ENCODE results near the gene NOP16.

Gene NOP16, protein sequence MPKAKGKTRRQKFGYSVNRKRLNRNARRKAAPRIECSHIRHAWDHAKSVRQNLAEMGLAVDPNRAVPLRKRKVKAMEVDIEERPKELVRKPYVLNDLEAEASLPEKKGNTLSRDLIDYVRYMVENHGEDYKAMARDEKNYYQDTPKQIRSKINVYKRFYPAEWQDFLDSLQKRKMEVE

DNA sequence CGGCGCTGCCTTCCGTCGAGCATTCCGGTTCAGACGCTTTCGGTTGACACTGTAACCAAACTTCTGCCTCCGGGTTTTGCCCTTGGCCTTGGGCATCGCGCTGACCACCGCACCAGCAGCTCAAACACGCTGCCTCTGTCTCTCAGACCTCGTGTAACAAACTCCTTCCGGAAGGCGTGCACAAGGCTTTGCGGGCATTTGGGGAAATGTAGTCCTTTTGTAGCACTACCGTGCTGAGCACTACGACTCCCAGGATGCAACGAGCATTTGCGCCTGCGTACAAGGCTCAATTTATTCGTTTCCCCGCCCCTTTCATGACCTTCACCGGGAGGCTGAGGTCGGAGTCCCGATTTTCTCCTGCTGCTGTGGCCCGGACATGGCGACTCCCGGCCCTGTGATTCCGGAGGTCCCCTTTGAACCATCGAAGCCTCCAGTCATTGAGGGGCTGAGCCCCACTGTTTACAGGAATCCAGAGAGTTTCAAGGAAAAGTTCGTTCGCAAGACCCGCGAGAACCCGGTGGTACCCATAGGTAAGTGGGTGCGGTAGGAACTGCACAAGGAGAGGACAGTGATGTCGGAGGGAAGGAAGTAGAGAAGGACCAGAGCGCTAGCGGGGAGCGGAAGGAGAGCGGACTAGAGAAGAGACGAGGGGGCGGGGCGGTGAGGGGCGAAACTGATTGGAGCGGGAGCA, at the start of gene NOP16, which contains the start of gene HIGD2A:
TSS of gene NOP16 (minus strand) at position 155 of the 691 bp plus-strand sequence. CDS start at position 96, 59 bp downstream.
TSS of gene HIGD2A (plus strand) at position 308 of the 691 bp plus-strand sequence. CDS start at position 377, 69 bp downstream.
- peak; percentile 99 for DNase-seq

DNA sequence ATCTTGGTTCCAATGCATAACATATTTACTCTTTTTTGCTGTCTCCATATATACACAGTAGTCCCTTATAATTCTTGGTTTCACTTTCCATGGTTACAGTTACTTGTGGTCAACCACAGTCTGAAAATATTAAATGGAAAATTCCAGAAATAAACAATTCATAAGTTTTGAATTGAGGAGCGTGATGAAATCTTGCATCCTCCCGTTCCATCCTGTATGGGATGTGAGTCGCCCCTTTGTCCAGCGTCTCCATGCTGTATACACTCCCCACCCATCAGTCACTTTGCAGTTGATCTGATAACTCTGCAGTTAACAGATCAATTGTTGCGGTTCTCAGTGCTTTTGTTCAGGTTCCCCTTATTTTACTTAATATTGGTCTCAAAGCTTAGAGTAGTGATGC, 48.3 kb upstream of the NOP16 start:
- peak; percentile 61 for DNase-seq

DNA sequence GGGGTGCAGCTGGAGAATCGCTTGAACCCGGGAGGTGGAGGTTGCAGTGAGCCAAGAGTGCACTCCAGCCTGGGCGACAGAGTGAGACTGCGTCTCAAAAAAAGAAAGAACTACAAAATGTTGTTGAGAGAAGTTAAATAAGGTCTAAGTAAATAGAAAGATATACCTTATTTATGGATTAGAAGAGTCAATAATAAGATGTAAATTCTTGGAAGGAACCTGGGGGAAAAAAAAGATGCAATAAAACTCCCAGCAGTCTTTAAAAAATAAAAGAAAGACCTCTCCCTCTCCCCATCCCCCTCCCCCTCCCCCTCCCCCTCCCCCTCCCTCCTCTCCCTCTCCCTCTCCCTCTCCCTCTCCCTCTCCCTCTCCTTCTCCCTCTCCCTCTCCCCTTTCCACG, 44.3 kb upstream of the NOP16 start:
- no peak for DNase-seq

DNA sequence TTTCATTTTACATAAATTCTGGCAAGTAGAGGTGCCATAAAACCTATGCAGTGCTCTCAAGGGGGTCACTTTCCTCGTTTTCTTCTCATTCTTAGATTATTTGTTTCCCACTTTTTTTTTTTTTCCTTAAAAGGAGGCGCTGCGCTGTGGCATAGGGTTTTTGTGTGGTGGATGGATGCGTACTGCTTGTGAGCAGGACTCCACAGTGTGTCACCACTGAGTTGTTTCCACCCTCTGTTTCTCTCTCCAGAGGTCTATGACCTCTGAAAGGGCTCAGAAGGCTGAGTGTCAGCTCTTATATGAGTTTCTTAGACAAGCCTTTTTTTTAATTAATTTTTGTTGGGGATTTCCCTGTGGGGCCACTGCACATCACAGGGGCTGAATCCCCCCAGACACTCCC, 41.6 kb upstream of the NOP16 start:
- no peak for DNase-seq

DNA sequence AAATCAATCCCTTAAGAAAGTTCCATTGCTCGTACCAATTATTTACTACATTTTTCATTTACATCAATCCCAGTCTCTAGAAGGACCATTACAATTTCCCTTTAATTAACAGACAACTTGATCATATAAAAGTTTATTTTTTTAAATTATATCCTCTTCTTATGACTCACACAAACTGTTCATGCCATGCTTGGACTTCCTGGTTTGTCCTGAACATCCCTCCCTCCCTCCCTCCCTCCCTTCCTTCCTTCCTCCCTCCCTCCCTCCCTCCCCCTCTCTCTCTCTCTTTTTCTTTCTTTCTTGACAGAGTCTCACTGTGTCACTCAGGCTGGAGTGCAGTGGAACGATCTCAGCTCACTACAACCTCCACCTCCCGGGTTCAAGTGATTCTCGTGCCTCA, 39.6 kb upstream of the NOP16 start:
- peak; percentile 57 for DNase-seq

DNA sequence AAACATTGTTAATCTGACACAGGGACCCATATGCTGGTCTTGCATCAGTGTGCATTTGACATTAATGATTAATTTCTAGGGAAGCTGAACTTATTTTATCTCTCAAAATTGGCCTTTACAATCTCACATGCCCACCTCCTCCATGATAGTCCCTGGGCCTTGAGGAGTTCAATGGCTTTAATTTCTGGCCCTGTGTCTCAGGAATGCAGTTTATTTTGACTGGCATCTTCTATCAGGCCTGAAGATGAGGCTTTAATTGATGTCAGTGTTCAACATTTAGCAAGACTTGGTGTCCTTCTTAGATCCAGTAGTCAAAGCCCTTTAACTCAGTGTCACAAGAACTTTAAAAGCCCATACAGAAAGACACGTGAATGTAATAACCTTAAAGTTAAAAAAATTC, 38.5 kb upstream of the NOP16 start:
- no peak for DNase-seq

DNA sequence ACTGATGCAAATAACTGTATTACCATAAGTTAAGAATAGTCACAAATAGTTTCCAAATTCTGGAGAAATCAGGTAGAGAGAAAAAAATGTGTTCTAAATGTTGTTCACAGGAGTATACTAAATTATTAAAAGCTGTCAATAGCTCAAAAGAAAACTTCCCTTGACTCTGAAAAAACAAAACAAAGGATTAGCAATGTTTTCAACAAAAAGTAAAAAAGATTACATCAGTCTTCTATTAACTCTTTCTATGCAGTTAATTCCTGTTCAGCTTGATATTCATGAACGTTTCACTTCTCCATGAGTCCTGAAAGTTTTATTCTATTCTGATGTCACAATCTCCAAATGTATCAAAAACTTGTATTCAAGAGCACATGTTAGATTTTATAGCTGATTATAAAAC, 37.4 kb upstream of the NOP16 start:
- no peak for DNase-seq

DNA sequence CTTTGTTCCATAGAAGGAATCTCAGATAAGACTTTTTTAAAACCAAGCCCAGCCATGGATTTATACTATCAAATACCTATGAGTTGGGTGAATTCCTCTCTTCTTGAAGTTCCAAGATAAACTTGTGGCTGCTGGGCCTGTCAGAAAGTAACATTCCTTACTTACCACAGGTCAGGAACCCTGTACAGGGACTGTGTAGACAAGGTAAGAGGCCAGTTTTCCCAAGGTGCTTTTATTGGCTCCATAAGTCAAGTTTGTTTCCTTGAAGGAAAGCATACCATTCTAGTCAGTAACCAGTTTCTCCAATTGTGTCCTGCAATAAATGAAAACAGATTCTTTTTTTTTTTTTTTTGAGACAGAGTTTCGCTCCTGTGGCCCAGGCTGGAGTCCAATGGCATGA, 36.7 kb upstream of the NOP16 start:
- no peak for DNase-seq

DNA sequence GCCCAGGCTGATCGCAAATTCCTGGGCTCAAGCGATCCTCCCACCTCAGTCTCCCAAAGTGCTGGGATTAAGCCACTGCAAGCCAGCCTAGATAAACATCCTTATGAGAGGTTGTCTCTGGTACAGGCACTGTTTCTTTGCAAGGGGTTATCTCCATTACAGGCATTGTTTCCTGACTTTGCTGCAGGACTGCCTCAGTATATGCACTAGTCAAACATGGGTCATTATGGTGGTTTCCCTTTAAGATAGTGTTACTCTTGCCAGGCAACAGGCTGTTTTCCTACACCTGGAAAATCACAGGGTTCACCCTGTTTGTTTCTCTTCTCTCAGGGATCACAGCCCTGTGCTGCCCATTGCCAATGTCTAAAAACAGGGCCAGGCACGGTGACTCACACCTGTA, 35.8 kb upstream of the NOP16 start:
- no peak for DNase-seq

DNA sequence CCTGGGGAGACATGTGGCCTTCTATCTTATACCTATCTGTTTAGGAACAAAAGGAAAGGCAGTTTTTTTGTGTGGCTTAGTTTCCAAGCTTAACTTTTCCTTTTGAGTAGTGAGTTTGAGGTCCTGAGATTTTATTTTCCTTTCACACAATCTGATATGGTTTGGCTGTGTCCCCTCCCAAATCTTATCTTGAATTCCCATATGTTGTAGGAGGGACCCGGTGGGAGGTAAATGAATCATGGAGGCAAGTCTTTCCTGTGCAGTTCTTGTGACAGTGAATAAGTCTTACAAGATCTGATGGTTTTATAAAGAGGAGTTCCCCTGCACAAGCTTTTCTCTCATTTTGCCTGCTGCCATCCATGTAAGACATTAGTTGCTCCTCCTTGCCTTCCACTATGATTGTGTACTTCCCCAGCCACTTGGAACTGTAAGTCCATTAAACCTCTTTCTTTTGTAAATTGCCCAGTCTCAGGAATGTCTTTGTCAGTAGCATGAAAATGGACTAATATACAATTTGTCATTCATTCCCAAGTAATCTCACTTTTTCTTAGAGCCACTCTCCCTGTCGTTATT, 32.7 kb upstream of the NOP16 start:
- DNase-seq, result no peak

DNA sequence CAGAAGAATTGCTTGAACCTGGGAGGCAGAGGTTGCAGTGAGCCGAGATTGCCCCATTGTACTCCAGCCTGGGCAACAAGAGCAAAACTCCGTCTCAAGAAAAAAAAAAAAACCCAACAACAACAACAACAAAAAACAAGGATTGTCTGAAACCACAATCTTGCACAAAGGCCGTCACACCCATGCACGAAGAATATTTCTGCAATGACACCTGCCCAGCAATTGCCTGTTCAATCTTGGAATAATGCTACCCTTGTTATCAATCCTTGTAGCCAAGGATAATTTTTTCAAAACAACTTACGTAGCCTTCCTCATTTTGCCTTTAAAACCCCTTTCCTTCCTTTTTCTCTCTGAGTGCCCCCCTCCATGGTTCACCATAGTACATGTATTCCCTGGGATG, 31.7 kb upstream of the NOP16 start:
- no peak for DNase-seq

DNA sequence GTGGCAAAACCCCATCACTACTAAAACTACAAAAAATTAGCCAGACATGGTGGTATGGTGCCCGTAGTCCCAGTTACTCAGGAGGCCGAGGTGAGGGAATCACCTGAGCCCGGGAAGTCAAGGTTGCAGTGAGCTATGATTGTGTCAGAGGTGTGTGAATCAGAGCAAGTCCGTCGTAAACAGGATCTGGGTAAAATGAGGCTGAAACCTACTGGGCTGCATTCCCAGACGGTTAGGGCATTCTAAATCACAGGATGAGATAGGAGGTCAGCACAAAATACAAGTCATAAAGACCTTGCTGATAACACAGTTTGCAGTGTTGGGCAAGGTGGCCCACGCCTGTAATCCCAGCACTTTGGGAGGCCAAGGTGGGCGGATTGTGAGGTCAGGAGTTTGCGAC, 29.9 kb upstream of the NOP16 start:
- DNase-seq, result no peak

DNA sequence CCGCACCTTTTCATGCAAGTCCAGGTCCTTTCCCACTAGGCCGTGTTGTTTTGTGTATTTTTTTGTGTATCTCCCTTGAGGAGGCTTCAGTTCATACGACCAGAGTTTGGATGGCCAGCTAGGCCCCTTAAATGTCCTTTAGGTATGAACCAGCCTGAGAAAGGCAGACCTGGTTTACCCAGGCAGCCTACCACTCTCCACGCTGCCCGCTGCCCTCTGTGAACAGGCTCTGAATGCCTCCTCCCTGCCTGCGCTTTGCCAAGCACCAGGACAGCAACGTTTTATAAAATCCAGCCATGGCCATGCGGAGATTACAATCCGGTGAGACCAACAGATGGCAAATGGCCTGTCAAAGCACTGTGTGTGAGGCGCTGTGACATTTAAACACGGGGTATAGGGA, 28.6 kb upstream of the NOP16 start:
- DNase-seq, result no peak

DNA sequence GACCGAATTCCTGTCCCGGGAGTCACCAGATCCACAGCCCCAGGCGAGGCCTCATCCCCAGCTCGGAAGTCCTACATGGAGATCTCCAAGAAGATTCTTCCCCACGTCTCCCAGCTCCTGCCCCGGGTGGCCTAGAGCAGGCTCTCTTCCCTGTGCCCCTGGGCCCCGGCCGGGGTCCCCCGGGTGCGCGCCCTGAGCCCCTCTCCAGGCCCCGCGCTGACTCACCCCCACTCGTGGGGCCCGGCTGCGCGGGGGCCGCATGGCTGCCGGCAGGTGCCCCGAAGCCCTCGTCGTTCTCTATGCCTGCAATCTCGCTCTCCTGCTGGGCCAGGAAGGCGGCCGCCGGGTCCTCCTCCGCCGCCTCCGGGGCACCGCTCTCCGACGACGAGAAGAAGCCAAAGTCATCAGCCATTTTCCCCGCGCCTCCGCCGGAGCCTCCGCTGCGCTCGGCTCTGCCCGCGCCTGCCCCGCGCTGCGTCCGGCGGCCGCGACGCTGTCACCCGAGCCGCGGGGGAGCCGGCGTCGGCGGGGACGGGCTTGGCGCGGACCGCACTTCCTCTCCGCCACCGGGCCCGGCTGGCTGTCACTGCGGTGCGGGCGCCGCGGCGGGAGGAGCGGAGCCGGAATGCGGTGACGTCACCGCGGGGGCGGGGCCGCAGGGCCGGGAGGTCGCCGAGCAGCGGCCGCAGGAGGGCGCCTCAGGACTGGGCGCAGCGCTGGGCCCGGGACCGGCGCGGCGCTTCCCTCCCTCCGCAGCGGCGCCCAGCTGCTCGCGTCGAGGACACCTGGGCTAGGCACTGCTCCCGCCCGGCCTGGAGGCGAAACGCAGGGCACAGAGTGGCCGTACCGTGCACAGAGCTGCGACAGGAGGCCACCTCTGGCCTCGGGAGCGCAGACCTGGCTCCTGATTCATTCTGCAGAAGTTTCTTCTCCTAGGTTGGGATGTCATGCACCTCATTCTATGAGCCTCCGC, 27.8 kb upstream of the NOP16 start, which contains the start of gene CLTB:
TSS of gene CLTB (minus strand) at position 588 of the 973 bp plus-strand sequence. CDS start at position 412, 176 bp downstream.
- DNase-seq, result peak; percentile 84

DNA sequence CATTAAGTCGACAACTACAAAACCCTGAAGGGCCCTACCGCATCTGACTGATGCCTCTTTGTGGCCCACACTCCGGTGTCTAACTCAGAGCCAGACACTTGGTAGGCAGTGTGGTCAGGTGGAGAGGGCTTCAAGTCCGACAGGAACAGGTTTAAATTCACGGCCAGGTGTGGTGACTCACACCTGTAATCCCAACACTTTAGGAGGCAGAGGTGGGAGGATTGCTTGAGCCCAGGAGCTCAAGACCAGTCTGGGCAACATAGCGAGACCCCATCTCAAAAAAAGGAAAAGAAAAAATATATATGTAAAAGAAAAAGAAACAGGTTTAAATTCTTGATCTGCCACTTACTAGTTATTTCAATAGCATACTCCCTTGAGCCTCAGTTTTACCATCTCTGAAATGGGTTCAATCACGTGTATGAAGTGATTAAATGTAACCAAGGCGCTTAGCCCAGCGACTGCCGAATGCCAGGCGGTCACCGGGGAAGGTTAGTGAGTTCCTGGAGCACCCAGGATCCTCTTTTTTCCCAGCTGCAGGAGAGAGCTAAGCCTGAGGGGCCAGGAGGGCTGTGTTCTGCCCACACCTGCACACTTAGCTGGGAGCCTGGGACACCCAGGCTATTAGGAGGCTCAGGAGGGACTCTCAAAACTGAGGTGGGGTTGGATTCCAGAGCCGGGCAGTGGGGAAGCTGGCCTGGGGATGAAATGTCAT, 27.0 kb upstream of the NOP16 start:
- DNase-seq, result no peak

DNA sequence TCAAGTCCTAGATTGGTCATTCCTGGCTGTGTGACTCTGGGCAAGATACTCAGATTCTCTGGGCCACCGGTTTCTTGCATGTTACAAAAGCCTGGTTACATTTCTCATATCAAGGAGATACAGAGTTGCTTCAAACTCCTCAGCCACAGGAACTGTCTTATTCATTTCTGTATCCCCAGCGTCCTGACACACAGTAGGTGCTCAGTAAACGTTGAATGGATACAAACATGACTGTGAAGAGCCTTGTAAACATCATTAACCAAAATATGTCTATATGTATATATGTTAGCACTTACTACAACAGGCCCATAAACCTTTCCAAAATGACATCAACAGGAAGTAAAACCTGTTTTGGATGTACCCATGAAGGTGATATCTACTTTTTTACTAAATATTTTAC, 26.3 kb upstream of the NOP16 start:
- DNase-seq, result no peak

DNA sequence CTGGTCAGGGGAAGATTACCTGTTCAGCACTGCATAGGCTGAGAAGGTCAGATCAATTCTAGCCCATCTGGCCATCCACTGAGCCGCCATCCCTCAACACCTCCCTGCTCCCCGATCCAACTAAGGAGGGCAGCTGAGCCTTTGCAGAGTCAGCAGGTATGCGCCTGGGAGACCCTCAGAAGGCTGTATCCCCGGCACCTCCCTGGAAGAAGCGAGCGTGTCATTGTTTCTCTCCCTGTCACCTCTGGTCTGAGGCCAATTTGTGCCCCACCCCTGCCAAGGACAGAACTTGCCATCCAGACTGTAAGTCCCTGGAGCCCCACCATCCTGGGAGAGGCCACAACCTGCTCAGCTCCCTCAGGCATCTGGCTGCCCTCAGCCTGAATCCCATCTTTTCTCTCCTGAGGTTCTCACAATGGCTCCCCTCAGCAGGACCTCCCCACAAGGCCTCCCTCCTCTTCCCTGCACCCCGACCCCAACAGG, 25.4 kb upstream of the NOP16 start:
- DNase-seq, result no peak

DNA sequence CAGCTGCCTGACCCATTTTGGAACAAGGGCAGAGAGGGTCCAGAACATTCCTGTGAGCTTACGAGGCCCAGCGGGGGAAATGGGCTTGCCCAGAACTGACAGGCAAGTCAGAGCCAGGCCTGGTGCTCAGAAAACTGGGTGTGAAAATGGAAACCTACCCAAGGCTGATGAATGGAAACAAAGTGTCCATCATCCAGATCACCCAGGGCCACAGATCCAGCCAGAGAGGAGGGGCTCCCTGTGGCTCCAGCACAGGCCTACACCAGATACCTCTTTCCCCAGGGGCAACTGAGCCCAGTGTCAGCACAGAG, 24.8 kb upstream of the NOP16 start:
- DNase-seq, result peak; percentile 28

DNA sequence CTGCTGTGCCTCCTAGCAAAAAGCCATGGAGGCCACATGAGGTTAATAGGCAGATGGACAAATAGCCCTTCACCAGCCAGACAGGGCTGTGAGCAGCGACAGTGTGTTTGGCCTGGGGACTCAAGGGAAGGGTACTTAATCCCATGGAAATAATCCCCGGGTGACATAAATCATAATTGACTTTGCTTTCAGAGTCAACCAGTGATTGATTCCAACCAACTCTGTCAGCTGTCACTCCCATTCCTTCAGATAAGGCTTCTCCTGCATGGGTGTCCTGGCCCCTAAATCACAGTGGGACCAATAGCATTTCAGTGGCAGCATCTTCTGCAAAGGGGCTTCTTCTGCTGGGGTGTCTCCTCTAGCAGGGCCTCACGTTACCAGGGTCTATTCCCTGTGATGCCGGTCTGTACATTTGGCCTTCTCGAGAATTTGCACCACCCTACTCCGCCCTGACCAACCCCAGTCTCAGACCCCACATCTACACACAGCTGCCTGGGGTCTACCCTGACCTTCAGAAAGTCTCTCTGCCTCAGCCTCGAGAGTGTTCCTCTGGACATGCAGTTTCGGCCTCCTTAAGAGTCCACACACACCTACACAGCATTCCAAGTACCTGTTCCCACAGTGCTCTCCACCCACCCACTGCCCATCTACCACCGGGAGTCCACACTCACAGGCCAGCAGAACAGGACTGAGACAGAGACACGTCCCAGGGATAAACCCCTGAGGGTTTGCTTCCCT, 24.3 kb upstream of the NOP16 start:
- no peak for DNase-seq

DNA sequence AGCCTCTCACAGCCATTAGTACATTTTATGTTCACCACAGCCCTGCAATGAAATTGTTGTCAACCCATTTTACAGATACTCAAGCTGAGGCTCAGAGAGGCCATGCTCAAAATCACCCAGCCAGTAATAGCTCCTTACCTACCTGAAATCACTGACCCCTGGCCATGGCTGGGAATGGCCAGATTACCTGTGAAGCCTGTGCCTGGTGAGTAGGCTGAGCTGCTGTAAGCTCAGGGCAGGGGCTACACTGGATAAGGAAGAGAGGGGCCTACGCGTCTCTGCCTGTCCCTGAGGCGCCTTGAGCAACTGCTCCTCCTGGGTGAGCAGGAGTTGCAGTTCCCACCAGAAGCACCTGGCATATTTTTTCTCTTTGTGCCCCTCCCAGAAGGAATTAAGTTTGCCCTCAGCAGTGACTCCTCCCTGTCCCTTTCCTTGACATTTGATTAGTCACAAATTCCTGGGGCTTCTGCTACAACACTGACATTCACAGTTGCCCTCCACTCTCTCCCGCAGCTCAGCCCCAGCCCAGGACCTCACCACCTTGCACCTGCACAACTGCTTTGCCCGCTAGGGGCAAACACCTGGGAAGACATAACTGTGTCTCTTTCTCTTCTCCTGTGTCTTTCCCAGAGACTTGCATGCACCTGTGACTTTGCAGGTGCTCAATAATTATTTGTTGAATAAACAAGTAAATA, 22.2 kb upstream of the NOP16 start:
- no peak for DNase-seq

DNA sequence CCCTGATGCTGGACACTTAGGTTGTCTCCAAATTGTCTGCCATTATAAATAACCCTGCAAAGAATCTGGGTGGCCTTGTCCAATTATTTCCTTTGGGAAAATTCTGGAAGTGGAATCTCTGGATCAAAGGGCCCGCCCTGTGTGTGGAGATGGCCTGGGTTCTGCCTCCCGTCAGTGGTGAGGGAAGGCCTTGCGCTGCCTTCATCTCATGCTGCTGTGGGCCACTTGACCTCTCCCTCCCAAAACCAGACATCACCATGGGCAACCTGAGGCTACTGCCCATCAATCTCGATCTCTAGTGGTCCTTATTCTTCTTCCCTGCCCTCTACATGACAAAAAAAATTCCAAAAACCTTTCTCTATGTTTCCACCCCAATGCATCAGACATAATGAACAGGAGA, 21.4 kb upstream of the NOP16 start:
- no peak for DNase-seq

Data from HCEC 1CT (cell line).